Thyroid gland (tissue), 4 donors: ENCODE measurements around the gene NPDC1.

ENCODE experiments used
- POLR2A ChIP-seq, 2 donors: fragments of 450-650 bp; IDR thresholded peaks; one replicate each; pipeline ENCODE4 v1.6.1; 2017; ENCODE audit warnings: antibody characterized with exemption in 2 of 2, mild to moderate bottlenecking in 2 of 2, moderate library complexity in 1 of 2
- TF ChIP-seq, protein P1 (sequence below), 6 experiments: fragments of 200-600 bp in 3 of 6; fragments of 450-650 bp in 3 of 6; sonication (generic) in 3 of 6; IDR thresholded peaks; one replicate each; pipeline ENCODE4 v1.5.1; 2016 to 2019; ENCODE audit warnings: antibody characterized with exemption in 6 of 6, mild to moderate bottlenecking in 2 of 6, inconsistent platforms in 1 of 6, moderate library complexity in 1 of 6

DNA sequence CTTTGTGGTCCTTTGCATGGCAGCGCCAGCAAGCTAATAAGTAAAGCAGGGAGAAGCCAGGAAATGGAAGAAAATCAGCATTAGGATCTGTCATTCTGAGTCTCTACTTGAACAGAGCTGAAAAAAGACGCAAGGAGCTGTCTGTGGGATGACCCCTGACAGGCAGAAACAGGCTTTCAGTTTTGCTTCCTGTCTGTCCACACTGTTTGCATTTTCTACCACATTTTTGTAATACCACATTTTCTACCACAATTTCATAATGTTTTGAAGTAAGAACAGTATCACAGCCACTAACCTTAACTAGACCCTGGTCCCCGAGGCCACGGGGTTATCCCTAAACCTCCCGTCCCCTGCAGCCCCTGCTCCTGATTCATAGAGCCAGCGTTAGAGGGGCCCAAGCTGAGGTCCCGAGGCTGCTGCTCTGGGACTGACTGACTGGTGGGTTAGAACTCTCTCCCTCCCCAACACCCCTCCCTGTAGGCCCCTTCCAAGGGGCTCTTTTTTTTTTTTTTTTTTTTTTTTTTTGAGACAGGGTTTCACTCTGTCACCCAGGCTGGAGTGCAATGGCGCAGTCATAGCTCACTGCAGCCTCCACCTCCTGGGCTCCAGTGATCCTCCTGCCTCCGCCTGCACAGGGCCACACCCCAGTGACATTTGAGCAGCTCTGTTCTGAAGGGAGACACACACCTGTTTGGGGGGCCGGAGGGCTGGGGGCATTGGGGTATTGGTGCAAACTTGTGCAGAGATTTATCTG lies 45.6 kb downstream of the NPDC1 start:
- TF ChIP-seq POLR2A (IDR thresholded peaks at IDR 0.05), result no peak
- TF ChIP-seq, protein P1, sequence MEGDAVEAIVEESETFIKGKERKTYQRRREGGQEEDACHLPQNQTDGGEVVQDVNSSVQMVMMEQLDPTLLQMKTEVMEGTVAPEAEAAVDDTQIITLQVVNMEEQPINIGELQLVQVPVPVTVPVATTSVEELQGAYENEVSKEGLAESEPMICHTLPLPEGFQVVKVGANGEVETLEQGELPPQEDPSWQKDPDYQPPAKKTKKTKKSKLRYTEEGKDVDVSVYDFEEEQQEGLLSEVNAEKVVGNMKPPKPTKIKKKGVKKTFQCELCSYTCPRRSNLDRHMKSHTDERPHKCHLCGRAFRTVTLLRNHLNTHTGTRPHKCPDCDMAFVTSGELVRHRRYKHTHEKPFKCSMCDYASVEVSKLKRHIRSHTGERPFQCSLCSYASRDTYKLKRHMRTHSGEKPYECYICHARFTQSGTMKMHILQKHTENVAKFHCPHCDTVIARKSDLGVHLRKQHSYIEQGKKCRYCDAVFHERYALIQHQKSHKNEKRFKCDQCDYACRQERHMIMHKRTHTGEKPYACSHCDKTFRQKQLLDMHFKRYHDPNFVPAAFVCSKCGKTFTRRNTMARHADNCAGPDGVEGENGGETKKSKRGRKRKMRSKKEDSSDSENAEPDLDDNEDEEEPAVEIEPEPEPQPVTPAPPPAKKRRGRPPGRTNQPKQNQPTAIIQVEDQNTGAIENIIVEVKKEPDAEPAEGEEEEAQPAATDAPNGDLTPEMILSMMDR (IDR thresholded peaks at IDR 0.05), result no peak
